ENCODE data around the gene RCOR1.

RCOR1 gene

GRCh38 chr14:102603293-102603907, 11.0 kb downstream of the RCOR1 start:
- no peak for TF ChIP-seq CTCF (conservative IDR thresholded peaks at IDR 0.05)
- H3K27ac ChIP-seq: no peak overlapping the region

GRCh38 chr14:102604183-102604582, 11.7 kb downstream of the RCOR1 start:
- no peak for TF ChIP-seq CTCF (conservative IDR thresholded peaks at IDR 0.05)
- no peak overlapping the region for H3K27ac ChIP-seq

GRCh38 chr14:102605029-102605428, 12.6 kb downstream of the RCOR1 start:
- TF ChIP-seq CTCF (conservative IDR thresholded peaks at IDR 0.05): no peak
- no peak overlapping the region for H3K27ac ChIP-seq

DNA sequence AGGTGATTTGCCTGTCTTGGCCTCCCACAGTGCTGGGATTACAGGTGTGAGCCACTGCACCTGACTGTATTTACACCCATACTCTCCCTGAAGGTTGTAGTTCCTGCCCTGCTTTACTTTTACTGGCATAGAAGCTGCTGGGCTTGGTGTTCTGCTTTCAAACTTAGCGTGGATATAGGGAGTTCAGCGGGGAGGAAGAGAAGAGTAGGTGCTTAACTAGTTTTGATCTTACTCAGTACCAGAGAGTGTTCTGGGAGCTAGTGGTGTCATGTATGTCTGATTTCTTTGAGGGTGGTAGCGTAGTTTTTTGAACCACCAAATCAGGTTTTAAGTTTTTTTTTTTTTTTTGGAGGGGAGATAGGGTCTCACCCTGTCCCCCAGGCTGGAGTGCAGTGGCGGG, 13.8 kb downstream of the RCOR1 start:
- no peak overlapping the region for H3K27ac ChIP-seq
- no peak for TF ChIP-seq CTCF (conservative IDR thresholded peaks at IDR 0.05)

- no peak overlapping the region for H3K27ac ChIP-seq
- no peak for TF ChIP-seq CTCF (conservative IDR thresholded peaks at IDR 0.05)
Observed at GRCh38 chr14:102608064-102608446, 15.6 kb downstream of the RCOR1 start.

- TF ChIP-seq CTCF (conservative IDR thresholded peaks at IDR 0.05): no peak
- H3K27ac ChIP-seq: no peak overlapping the region
Observed at GRCh38 chr14:102610968-102611811, 18.7 kb downstream of the RCOR1 start.

GRCh38 chr14:102616318-102616717, 23.9 kb downstream of the RCOR1 start:
- H3K27ac ChIP-seq: no peak overlapping the region
- TF ChIP-seq CTCF (conservative IDR thresholded peaks at IDR 0.05): no peak

Data from VCaP (cell line).